Fibroblast of the conjunctiva (primary cell): ENCODE results near the gene TXNDC2.

Experiments
- DNase-seq: peaks from one replicate; pipeline ENCODE4 v3.0.0-alpha.2; 2010; ENCODE audit warnings: low read depth

TXNDC2 gene

DNA sequence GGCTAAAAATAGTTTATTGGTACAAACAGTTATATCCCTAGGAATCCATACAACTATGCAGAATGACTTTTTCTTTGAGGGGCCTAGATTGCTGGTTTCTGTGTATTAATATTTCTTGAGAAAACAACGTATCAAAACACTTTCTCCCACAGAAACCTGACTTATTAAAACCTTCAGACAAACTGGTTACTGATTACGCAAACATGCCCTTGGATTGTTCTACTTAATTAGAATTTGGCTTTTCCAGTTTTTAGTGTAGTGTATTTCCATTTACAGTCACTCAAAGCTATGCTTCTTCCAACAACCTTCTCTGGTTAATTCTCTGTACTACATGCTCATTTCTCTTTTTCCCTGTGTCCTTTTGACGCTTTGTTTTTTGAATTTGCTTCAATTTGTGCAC lies 48.1 kb downstream of the TXNDC2 start:
- DNase-seq: no peak

DNA sequence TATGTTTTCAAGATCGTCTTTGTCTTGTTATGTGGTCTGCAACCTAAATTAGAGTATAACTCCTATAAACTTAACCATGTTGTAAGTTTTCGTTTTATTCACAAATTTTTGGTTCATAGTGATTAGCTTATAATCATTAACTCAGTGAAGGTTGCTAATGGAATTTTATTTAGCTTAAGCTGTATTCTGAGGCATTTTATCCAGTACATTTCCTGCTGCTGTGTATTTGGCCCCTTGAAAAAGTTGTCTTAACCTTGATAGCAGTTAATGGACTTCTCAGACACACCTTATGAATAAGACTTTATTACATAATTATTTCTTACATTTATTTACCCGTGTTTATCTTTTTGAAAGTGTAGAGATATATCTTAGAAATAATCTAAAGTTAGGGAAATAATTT lies 48.5 kb downstream of the TXNDC2 start:
- DNase-seq: no peak
